Measurements from ENCODE around the gene GNAO1.

The GNAO1 gene

GRCh38 chr16:56267888-56268287, 76.6 kb downstream of the GNAO1 start:
- DNase-seq = no peak

DNA sequence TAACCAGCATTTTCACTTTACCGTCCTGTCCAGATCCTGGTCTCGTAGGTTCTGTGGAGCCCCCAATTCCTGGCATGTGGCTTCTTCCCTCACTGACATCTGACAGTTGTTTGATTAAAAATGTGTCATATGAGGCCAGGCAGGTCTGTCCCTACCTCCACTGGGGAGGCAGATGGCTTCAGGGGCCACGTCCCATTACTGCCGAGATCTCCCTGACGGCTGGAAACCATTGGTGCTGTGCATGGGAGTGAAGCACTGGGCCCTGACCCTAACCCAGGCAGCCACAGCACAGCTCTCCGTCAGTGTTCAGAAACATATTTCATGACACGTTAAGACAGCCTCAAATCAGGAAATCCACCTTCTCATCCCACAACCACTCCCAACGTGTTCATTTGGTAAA, 77.5 kb downstream of the GNAO1 start:
- no peak for DNase-seq

- no peak for DNase-seq
These were observed 78.0 kb downstream of the GNAO1 start for GRCh38 chr16:56269281-56269680.

- DNase-seq = no peak
These were observed 78.8 kb downstream of the GNAO1 start for GRCh38 chr16:56269811-56270684.

- DNase-seq = no peak
These were observed 79.5 kb downstream of the GNAO1 start for GRCh38 chr16:56270828-56271227.

DNA sequence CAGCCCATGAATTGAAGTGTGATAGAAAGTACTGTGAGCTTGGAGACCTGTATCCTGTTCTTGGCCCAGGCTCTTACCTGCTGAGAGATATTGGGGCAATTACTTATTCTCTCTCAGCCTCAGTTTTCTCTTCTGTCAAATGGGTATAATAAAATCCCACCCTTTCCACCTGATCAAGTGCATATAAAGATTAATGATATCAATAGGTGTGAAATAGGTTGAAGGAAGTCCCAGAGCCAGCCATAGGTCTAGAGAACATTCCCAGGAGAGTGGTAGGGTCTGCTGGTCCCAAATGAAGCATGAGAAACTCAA, 81.2 kb downstream of the GNAO1 start:
- no peak for DNase-seq

- DNase-seq = no peak
These were observed 82.3 kb downstream of the GNAO1 start for GRCh38 chr16:56273615-56274014.

DNA sequence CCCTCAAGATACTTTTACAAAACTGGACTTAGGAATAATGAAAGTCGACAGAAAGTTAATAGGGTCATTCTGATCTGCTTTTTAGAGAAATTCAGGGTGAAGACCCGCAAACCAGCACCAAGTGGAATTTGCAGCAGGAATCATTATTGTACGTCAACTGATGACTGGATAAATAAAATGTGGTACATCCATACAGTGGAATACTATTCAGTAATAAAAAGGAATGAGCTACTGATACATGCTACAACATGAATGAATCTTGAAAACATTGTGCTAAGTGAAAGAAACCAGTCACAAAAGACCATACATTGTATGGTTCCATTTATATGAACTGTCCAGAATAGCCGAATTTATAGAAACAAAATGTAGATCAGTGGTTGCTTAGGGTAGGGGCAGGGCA, 83.1 kb downstream of the GNAO1 start:
- DNase-seq = no peak

GRCh38 chr16:56275076-56275475, 83.8 kb downstream of the GNAO1 start:
- DNase-seq = no peak

DNA sequence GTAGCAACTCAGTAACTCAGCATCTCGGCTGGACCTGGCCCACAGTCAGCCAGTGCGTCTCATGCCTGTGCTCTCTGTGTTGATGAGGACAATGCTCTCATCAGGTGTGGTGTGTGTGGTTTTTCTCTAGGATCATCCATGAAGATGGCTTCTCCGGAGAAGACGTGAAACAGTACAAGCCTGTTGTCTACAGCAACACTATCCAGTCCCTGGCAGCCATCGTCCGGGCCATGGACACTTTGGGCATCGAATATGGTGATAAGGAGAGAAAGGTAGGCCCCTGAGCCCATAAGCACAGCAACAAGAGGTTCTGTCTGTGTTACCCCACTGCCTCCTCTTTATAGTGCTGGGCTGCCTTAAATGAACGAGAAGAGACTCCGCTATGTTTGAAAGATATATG, 84.5 kb downstream of the GNAO1 start:
- DNase-seq = no peak

DNA sequence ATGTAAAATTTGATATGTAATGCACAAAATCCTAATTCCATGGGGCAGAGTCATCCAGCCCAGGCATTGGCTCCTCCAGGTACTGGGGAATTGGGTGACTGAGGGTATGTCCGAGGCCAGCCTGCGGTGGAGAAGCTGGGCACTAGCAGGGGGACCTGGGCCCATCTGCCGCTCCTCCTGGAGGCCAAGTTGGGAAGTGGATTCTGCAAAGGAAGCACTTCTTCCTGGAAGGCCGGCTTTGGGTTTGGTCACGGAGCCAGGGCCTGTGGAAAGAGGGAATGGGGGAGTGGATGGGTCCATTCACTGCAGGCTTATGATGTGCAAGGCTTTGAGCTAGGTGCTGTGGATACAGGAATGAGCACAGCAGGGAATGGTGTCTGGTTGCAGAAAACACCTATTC, 85.8 kb downstream of the GNAO1 start:
- DNase-seq = peak; percentile 38

- no peak for DNase-seq
These were observed 87.0 kb downstream of the GNAO1 start for GRCh38 chr16:56278196-56278855.

- DNase-seq = no peak
These were observed 87.8 kb downstream of the GNAO1 start for GRCh38 chr16:56279132-56279531.

DNA sequence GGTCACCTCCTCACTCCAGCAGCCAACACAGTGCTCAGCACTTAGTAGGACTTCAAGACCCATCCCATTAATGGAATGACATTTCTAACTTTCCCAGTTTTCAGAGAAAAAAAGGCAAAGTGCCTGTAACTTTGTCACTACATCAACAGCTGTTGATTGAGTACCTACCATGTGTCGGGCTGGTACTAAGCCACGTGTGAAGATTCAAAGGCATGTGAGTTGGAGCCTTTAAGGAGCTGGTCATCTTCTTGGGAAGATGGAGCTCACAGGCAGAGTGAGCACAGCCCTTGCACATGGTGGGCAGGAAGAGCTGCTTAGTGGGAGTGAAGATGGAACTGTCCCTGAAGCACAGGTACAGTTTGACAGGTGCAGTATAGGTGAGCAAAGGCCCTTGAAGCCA, 88.6 kb downstream of the GNAO1 start:
- DNase-seq = no peak

GRCh38 chr16:56281249-56281805, 90.0 kb downstream of the GNAO1 start:
- DNase-seq = no peak

DNA sequence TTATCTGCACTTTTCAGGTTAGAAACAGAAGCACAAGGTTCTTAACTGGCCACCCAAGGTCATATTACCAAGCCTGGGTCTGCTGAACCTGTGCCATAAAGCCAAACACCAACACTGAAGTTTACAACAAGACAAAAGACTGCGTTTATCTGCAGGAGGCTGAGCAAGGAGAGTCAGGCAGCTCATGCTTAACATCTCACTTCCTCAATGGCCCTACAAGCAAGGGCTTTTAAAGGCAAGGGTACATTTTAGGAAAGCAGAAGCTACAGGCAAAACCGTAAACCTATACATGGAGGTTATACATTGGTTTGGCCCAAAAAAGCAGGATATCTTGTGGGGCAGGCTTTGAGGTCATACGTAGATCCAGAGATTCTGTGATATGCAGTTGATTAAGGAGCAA, 91.2 kb downstream of the GNAO1 start:
- DNase-seq = no peak

DNA sequence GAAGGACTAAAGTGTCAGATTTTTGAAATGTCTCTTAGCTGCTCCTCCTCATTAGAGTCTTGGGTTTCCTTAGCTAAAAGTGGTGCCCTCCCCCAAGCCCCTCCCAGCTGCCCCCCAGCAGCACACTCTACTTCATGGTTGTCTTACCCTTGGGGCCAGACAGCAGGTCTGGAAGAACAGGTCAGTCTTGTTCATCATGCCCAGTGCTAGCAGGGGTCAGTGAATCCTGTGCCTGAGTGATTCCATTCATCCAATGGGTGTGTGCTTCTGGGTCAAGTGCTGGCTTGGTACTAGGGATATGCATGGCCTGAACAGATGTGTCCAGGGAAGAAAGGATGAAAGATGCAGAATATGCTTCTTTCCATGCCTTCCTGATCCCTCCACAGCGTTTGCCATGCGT, 93.2 kb downstream of the GNAO1 start:
- no peak for DNase-seq

GRCh38 chr16:56286809-56287208, 95.5 kb downstream of the GNAO1 start:
- no peak for DNase-seq

GRCh38 chr16:56288019-56288418, 96.7 kb downstream of the GNAO1 start:
- DNase-seq = peak; percentile 33

GRCh38 chr16:56289416-56289815, 98.1 kb downstream of the GNAO1 start:
- no peak for DNase-seq

GRCh38 chr16:56289862-56290261, 98.6 kb downstream of the GNAO1 start:
- no peak for DNase-seq

DNA sequence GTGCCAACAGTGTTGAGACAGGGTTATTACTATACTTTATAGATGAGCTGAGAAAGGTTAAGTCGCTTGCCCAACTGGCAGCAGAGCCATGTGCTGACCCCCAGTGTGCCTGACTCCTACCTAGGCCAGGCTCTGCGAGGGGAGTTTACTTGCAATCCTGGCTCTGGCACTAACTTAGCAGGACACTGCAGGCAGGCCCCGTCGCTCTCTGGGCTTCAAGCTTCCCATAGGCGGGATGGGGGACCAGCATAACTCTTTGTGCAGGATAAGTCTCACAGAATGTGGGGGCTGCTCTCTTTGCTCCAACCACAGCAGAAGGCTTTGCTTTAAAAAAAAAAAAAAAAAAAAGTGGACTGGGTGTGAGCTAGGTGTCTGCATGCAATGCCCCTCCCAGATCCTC, 102.7 kb downstream of the GNAO1 start:
- DNase-seq = no peak

- DNase-seq = no peak
These were observed 103.3 kb downstream of the GNAO1 start for GRCh38 chr16:56294579-56294978.

GRCh38 chr16:56295059-56295665, 103.9 kb downstream of the GNAO1 start:
- DNase-seq = no peak
